ENCODE measurements around the gene KCNIP1. TPM values are rescaled to one million over a fixed set of nuclear protein-coding genes. Genes with fewer than 3 reads are reported as not detected.

KCNIP1 gene
- total and polyA plus RNA-seq, 10 of the 15 experiments (the other 5 are each of a cell fraction or from before 2014, with no cell fraction given): not detected

DNA sequence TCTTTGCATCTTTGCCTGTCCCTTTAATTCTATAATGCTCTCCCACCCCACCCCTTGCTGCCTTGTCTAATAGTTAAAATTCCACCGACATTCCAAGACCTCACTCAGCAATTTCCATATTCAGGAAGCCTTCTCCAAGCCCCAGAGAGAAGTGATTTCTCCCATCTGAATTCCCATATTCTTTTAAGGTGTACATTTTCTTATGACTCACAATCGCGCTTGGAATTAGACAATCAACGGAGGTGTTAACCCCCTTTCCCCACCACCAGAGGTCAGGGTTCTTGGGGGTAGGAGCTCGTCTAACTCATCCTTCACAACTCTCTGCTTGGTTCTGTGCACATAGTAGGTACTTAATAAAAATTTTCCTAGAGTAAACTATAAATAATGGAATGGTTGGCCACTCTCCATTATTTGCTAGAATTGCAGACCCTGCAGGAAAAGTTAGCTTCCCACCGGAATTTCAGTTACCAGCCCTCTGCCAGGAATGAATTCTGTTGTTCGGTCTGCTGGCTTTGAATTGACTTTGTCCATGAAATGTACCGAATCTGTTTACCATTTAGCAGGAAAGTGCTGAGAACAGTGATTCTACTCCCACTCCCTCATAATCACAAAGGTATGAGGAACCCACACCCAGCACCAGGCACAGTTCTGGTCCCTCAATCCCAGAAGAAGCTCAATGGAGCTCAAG is 5.0 kb downstream of the KCNIP1 start:
- no peak overlapping the region for H3K9ac ChIP-seq (ENCODE audit: control insufficient read depth, insufficient read depth, low read length)
- H3K4me3 ChIP-seq: no peak overlapping the region
- no peaks in the 10 kb centered on the region for H3K36me3 ChIP-seq (ENCODE audit: control insufficient read depth in 2 of 2, insufficient read depth in 2 of 2, low read length in 1 of 2)
- ATAC-seq (no peak), DNase-seq (ENCODE audit: low read depth, low spot score) (no peak), FAIRE-seq (no peak)
- peaks cover 12 to 15% of the 10 kb centered on the region in 2 experiments for H3K27me3 ChIP-seq (replicated peaks in 1 of 2; ENCODE audit: control insufficient read depth in 2 of 2, insufficient read depth in 2 of 2, low read length in 1 of 2)
- 57% methylated on average over 8 of the region's 8 CpGs for WGBS (ENCODE audit: insufficient coverage, insufficient replicate concordance, low lambda C conversion rate, missing lambda C conversion rate)
- in situ Hi-C loops (cut with MboI) (no loop called here), intact Hi-C loops (cut with micrococcal nuclease; ENCODE audit: unreplicated experiment) (loop anchor here (5.0 kb wide), 1 partner anchor 113 kb away; no protein-coding TSS in a partner anchor)
- RAD21 ChIA-PET (ENCODE audit: unreplicated experiment): no interaction called here
- no peaks in the 10 kb centered on the region for H4K20me1 ChIP-seq (ENCODE audit: control insufficient read depth, insufficient read depth)
- no peaks in the 10 kb centered on the region for H3K4me1 ChIP-seq (ENCODE audit: control insufficient read depth, insufficient read depth, low read length)
- SMC1A ChIA-PET (ENCODE audit: uncharacterized antibody, unreplicated experiment): no interaction called here
- no TSS peak for BruUV-seq (replicated peaks)
- CTCF ChIA-PET: interaction anchor here (1.0 kb wide), 1 partner anchor 132 kb away, joined by 3 read pairs; no protein-coding TSS in a partner anchor
- POLR2A ChIA-PET: no interaction called here
- no peak overlapping the region for H3K27ac ChIP-seq (ENCODE audit: control insufficient read depth, insufficient read depth)
- TF ChIP-seq EP300 (IDR thresholded peaks at IDR 0.05; ENCODE audit: borderline replicate concordance in 1 of 2, control insufficient read depth in 1 of 2, low read depth in 2 of 2, low read length in 2 of 2): no peak
- TF ChIP-seq ZNF217 (IDR thresholded peaks at IDR 0.05): no peak
- H3K4me2 ChIP-seq (ENCODE audit: control insufficient read depth, insufficient read depth): no peak overlapping the region
- H2AFZ ChIP-seq (ENCODE audit: control insufficient read depth, low read depth, low read length): no peak overlapping the region
- H3K79me2 ChIP-seq (ENCODE audit: control insufficient read depth, insufficient read depth, low read length): no peaks in the 10 kb centered on the region
- H3K9me3 ChIP-seq (replicated peaks; ENCODE audit: control insufficient read depth, insufficient read depth, low read length): no peaks in the 10 kb centered on the region

DNA sequence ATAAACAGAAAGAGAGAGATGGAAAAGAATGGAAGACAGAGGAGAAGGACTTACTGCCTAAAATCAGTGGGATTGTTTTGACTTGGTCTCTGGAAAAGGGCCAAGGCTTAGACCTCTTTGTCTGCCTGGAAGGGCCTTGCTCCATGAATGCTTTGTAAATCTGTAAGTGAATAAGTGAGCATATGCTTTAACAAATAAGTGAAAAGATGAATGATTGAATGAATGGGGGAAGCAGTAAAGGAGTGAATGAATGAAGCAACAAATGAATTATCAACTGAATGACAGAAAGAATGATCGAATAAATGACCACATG is 5.5 kb downstream of the KCNIP1 start:
- Histone ChIP-seq H3K9ac (ENCODE audit: control insufficient read depth, insufficient read depth, low read length) (no peak overlapping the region), H3K4me3 (no peak overlapping the region), H3K36me3 (ENCODE audit: control insufficient read depth in 2 of 2, insufficient read depth in 2 of 2, low read length in 1 of 2) (no peaks in the 10 kb centered on the region), H3K27ac (ENCODE audit: control insufficient read depth, insufficient read depth) (no peak overlapping the region), H3K4me1 (ENCODE audit: control insufficient read depth, insufficient read depth, low read length) (no peaks in the 10 kb centered on the region), H4K20me1 (ENCODE audit: control insufficient read depth, insufficient read depth) (no peaks in the 10 kb centered on the region), H3K4me2 (ENCODE audit: control insufficient read depth, insufficient read depth) (no peak overlapping the region), H3K9me3 (replicated peaks; ENCODE audit: control insufficient read depth, insufficient read depth, low read length) (no peaks in the 10 kb centered on the region), H3K27me3 (replicated peaks in 1 of 2; ENCODE audit: control insufficient read depth in 2 of 2, insufficient read depth in 2 of 2, low read length in 1 of 2) (peaks cover 12 to 18% of the 10 kb centered on the region in 2 experiments), H2AFZ (ENCODE audit: control insufficient read depth, low read depth, low read length) (no peak overlapping the region), H3K79me2 (ENCODE audit: control insufficient read depth, insufficient read depth, low read length) (no peaks in the 10 kb centered on the region)
- in situ Hi-C loops (cut with MboI) (no loop called here), intact Hi-C loops (cut with micrococcal nuclease; ENCODE audit: unreplicated experiment) (loop anchor here (5.0 kb wide), 1 partner anchor 113 kb away; no protein-coding TSS in a partner anchor)
- CTCF ChIA-PET: interaction anchor here (1.0 kb wide), 1 partner anchor 132 kb away, joined by 3 read pairs; no protein-coding TSS in a partner anchor
- SMC1A ChIA-PET (ENCODE audit: uncharacterized antibody, unreplicated experiment): no interaction called here
- no peak for DNase-seq (ENCODE audit: low read depth, low spot score)
- BruUV-seq (replicated peaks): no TSS peak
- no peak for ATAC-seq
- POLR2A ChIA-PET: no interaction called here
- no peak for TF ChIP-seq MEF2B (IDR thresholded peaks at IDR 0.05; ENCODE audit: partially characterized antibody, poor library complexity, severe bottlenecking)
- no peak for TF ChIP-seq LARP7 (IDR thresholded peaks at IDR 0.05)
- WGBS (ENCODE audit: insufficient coverage, insufficient replicate concordance, low lambda C conversion rate, missing lambda C conversion rate): 0% methylated on average over 1 of the region's 1 CpG
- FAIRE-seq: no peak
- RAD21 ChIA-PET (ENCODE audit: unreplicated experiment): no interaction called here

All from GM12878 (cell line).